ENCODE measurements around the gene B3GAT1.

The B3GAT1 gene

GRCh38 chr11:134365011-134365925 is 46.8 kb downstream of the B3GAT1 start:
- no peak overlapping the region for H3K4me3 Mint-ChIP-seq
- peaks cover 8% of the 10 kb centered on the region for H3K4me1 Mint-ChIP-seq
- H3K27me3 Mint-ChIP-seq: peaks cover 44% of the 10 kb centered on the region
- no peak for ATAC-seq
- no peaks in the 10 kb centered on the region for H3K9me3 Mint-ChIP-seq
- no peaks in the 10 kb centered on the region for H3K36me3 Mint-ChIP-seq
- no peak overlapping the region for H3K27ac Mint-ChIP-seq

DNA sequence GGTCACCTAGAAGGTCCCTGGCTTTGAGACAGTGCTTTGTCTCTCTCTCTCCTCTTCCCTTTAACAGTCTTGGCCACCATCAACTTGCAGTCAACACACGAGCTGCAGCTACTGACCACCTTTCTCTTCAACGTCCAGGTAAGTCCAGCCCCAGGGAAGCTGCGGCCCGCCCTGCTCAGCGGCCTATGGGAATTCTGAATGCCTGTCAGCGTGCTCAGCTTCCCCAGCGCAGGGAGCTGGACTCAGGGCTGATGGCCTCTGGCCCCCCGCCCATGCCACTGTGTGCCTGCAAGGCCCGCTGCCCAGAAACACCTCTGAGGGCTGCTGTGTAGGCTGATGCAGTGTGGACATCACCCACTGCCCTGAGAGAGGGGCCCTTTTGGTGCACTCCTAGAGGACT is 47.8 kb downstream of the B3GAT1 start:
- Mint-ChIP-seq H3K27ac (no peak overlapping the region), H3K4me3 (no peak overlapping the region), H3K36me3 (no peaks in the 10 kb centered on the region), H3K27me3 (peaks cover 54% of the 10 kb centered on the region), H3K9me3 (no peaks in the 10 kb centered on the region), H3K4me1 (peaks cover 8% of the 10 kb centered on the region)
- ATAC-seq: no peak

DNA sequence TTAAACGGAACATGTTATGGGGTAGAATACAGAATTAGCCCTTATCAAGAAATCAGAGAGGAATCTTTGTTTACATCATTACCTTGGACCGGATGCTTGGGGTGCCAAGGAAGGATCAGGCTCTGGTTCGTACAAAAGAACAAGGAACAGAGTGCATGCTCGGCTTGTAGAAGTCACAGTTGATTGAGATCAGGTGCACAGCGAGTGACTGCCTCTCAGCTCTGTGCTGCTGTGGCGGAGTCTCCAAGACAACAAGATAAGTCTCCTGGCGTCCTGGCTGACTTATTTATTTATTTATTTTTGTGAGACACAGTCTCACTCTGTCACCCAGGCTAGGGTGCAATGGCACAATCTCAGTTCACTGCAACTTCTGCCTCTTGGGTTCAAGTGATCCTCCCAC is 48.5 kb downstream of the B3GAT1 start:
- ATAC-seq: no peak
- Mint-ChIP-seq H3K27me3 (peaks cover 57% of the 10 kb centered on the region), H3K27ac (no peak overlapping the region), H3K4me3 (no peak overlapping the region), H3K9me3 (no peaks in the 10 kb centered on the region), H3K4me1 (peaks cover 8% of the 10 kb centered on the region), H3K36me3 (no peaks in the 10 kb centered on the region)

DNA sequence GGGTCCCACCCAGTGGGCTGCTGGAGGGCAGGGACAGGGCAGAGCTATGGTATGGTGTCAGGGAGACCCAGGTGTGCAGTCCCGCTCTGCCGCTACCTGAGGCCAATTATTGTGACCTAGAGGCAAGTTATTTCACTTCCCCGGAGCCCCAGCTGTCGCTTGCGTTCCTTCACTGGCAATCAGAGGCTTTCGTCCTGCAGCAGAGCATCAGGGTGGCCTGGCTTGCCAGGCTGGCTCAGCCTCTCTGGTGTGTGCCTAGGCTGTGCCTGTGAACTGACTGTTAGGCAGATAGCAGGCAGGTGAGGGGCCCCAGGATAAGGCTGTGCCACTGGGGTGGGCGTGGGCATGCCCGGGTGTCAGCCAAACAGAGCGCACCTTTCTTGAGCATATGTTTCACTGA is 48.9 kb downstream of the B3GAT1 start:
- Mint-ChIP-seq H3K4me3 (no peak overlapping the region), H3K27ac (no peak overlapping the region), H3K27me3 (peaks cover 58% of the 10 kb centered on the region), H3K9me3 (no peaks in the 10 kb centered on the region), H3K4me1 (peaks cover 8% of the 10 kb centered on the region), H3K36me3 (no peaks in the 10 kb centered on the region)
- no peak for ATAC-seq

GRCh38 chr11:134362192-134362901 is 49.7 kb downstream of the B3GAT1 start:
- no peaks in the 10 kb centered on the region for H3K9me3 Mint-ChIP-seq
- H3K27me3 Mint-ChIP-seq: peaks cover 66% of the 10 kb centered on the region
- H3K36me3 Mint-ChIP-seq: no peaks in the 10 kb centered on the region
- ATAC-seq: no peak
- peaks cover 8% of the 10 kb centered on the region for H3K4me1 Mint-ChIP-seq
- H3K4me3 Mint-ChIP-seq: no peak overlapping the region
- no peak overlapping the region for H3K27ac Mint-ChIP-seq

GRCh38 chr11:134361661-134362060 is 50.4 kb downstream of the B3GAT1 start:
- H3K4me1 Mint-ChIP-seq: peaks cover 8% of the 10 kb centered on the region
- H3K27ac Mint-ChIP-seq: no peak overlapping the region
- H3K36me3 Mint-ChIP-seq: no peaks in the 10 kb centered on the region
- H3K27me3 Mint-ChIP-seq: peaks cover 72% of the 10 kb centered on the region
- H3K9me3 Mint-ChIP-seq: no peaks in the 10 kb centered on the region
- H3K4me3 Mint-ChIP-seq: no peak overlapping the region
- no peak for ATAC-seq

DNA sequence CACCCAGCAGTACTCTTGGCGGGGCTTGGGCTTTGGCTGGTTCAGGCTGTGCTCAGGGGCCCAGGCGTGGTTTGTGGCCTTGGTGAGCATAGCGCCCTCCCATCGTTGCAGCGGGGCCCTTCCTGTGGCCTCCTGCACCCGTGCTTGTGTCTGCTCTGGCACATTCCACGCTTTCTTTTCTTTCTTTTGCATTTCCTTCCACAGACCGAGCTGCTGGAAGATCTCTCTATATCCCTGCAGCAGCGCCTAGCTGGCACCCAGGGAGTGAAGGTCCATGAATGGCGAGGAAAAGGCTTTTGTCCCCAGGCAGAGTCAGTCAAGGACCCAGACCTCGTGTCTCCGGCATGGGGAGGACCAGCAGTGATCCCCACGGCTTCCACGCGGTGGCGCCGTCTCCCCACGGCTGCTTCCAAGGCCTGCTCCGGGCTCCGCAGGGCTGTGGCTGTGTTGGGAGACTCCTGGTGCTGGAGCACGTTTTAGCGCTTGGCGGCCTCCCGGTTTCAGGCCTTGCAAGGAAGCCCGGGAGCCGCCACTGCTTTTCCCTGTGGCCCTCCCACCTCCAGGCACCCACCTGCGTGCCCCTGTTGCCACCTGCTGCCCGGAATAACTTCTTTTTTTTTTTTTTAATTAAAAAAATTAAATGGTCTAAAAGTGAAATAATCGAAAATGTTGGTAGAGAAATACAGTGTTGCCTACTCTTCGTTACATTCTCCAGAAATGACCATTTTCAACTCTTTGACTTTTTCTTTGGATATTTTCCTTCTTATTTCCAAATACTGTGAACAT is 51.8 kb downstream of the B3GAT1 start:
- Mint-ChIP-seq H3K27ac (no peak overlapping the region), H3K4me1 (peaks cover 8% of the 10 kb centered on the region), H3K9me3 (peaks cover under 1% of the 10 kb centered on the region), H3K4me3 (no peak overlapping the region), H3K36me3 (no peaks in the 10 kb centered on the region), H3K27me3 (peaks cover 78% of the 10 kb centered on the region)
- no peak for ATAC-seq

DNA sequence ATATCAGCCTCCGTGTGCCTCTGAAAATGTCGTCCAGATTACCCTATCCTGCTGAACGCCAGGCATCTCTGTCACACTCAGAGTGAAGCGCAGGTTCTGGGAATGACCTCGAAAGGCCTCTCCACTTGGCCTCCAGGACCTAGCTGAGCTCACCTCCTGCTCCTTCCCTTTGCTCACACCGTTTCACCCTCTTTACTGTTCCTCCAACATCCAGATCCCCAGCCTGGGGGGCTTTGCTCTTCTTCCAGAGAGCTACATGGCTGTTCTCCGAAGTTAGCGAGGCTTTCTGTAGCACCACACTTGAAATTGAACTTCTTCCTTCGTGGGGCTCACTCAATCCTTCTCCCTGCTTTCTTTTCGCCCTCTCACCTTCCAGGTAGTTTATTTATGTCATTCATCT is 52.4 kb downstream of the B3GAT1 start:
- ATAC-seq: no peak
- Mint-ChIP-seq H3K4me1 (peaks cover 8% of the 10 kb centered on the region), H3K27ac (no peak overlapping the region), H3K9me3 (peaks cover 5% of the 10 kb centered on the region), H3K36me3 (no peaks in the 10 kb centered on the region), H3K27me3 (peaks cover 78% of the 10 kb centered on the region), H3K4me3 (no peak overlapping the region)

GRCh38 chr11:134358856-134359490 is 53.1 kb downstream of the B3GAT1 start:
- Mint-ChIP-seq H3K27ac (no peak overlapping the region), H3K4me3 (no peak overlapping the region), H3K9me3 (peaks cover 5% of the 10 kb centered on the region), H3K27me3 (peaks cover 76% of the 10 kb centered on the region), H3K4me1 (peaks cover 8% of the 10 kb centered on the region), H3K36me3 (no peaks in the 10 kb centered on the region)
- no peak for ATAC-seq

DNA sequence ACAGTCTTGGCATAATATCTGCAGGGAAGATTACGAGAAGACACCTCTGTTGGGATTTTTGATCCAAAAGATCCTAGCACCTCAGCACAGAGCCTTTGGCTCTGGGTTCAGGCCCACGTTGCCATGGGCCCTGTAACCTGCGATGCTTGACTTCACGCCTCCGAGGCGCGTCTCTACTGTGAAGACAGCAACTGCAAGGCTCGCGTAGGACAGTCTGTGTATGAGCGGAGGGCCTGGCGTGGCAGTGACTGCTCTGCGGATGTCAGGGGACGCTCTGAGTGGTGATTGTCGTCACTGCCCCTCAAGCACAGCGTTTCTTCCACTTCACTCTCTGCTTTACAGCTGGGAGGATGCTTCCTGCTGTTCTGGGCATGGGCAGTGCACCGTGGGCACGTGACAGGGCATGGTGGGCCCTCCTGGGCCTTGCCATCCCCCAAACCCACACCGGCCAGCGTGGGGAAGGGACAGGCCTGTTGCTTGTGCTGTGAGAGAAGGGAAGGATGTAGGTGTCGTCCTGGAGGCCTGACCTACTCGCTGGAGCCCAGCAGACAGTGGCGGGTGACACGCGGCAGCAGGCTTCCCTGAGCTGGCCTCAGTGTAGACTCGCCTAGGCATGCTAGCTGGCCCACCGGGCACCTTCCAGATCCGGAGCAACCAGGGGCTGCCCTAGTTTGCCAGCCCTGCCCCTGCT is 53.7 kb downstream of the B3GAT1 start:
- Mint-ChIP-seq H3K27ac (no peak overlapping the region), H3K27me3 (peaks cover 74% of the 10 kb centered on the region), H3K4me1 (peaks cover 8% of the 10 kb centered on the region), H3K4me3 (no peak overlapping the region), H3K36me3 (no peaks in the 10 kb centered on the region), H3K9me3 (peaks cover 7% of the 10 kb centered on the region)
- no peak for ATAC-seq

DNA sequence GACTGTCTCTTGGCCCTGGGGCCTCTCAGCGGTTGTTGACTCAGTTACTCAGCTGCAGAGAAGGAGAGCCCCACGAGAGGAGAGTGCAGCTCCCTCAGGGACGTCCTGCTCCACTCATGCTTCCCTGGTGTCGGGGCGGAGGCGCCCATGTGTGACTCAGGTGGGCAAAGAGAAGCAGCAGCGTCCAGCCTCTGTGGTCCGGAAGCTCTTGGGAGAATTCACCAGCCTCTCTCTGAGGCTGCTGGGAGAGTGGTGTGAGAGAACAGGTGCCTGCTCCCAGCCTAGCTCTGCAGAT is 54.5 kb downstream of the B3GAT1 start:
- ATAC-seq: no peak
- H3K27ac Mint-ChIP-seq: no peak overlapping the region
- H3K4me3 Mint-ChIP-seq: no peak overlapping the region

GRCh38 chr11:134356656-134357544 is 55.1 kb downstream of the B3GAT1 start:
- Mint-ChIP-seq H3K4me1 (peaks cover 7% of the 10 kb centered on the region), H3K36me3 (no peaks in the 10 kb centered on the region), H3K4me3 (no peak overlapping the region), H3K27ac (no peak overlapping the region), H3K9me3 (peaks cover 8% of the 10 kb centered on the region), H3K27me3 (peaks cover 60% of the 10 kb centered on the region)
- no peak for ATAC-seq

More for the DNA sequence above, 54.5 kb downstream of the B3GAT1 start:
- H3K27me3 Mint-ChIP-seq: peaks cover 66% of the 10 kb centered on the region
- H3K36me3 Mint-ChIP-seq: no peaks in the 10 kb centered on the region
- peaks cover 8% of the 10 kb centered on the region for H3K4me1 Mint-ChIP-seq
- H3K9me3 Mint-ChIP-seq: peaks cover 8% of the 10 kb centered on the region

DNA sequence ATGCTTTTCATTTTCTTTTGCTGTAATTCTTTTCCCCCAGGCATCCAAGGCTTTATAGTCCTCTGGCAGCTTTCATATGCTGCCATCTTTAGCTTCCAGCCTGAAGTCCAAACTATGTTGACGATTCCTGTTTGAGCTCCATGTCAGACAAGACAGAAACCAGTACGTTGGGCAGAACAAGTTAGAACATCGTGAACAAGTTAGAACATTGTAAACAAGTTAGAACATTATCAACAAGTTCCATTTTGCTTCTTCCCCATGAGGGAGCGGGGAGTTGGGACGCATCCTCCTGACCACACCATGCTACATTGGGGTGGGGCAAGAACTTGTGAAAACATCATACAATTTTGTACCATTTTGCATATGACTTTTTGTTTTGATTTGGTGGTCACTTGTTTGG is 56.4 kb downstream of the B3GAT1 start:
- H3K4me3 Mint-ChIP-seq: no peak overlapping the region
- peaks cover 48% of the 10 kb centered on the region for H3K27me3 Mint-ChIP-seq
- no peak for ATAC-seq
- peaks cover under 1% of the 10 kb centered on the region for H3K4me1 Mint-ChIP-seq
- H3K36me3 Mint-ChIP-seq: no peaks in the 10 kb centered on the region
- H3K9me3 Mint-ChIP-seq: peaks cover 8% of the 10 kb centered on the region
- no peak overlapping the region for H3K27ac Mint-ChIP-seq

- Mint-ChIP-seq H3K27ac (no peak overlapping the region), H3K4me1 (peaks cover 6% of the 10 kb centered on the region), H3K27me3 (peaks cover 43% of the 10 kb centered on the region), H3K36me3 (no peaks in the 10 kb centered on the region), H3K9me3 (peaks cover 8% of the 10 kb centered on the region), H3K4me3 (no peak overlapping the region)
- ATAC-seq: no peak
These were observed 56.9 kb downstream of the B3GAT1 start for GRCh38 chr11:134355136-134355535.

Measured in stimulated activated memory B cell treated with anti-CD40 and anti-IgM and Interleukin-4, amounts not matched to agents 10 μg/mL and 1 μg/mL and 100 μg/mL, for 72 hours (primary cell).